DMS 273 (cell line): ENCODE measurements around the gene MCCC1.
A peak's percentile ranks its signal among the peaks of the same experiment; 100 is the strongest.
"Not testable (repeated sequence)": the region's sequence is repeated elsewhere in the genome, so short reads cannot be mapped to it uniquely, and the experiment has no call there.

Experiments
- DNase-seq: peaks from one replicate; lab custom pipeline; 2025; ENCODE audit not compliant: unreplicated experiment; lab: John Stamatoyannopoulos, UW

The MCCC1 gene

DNA sequence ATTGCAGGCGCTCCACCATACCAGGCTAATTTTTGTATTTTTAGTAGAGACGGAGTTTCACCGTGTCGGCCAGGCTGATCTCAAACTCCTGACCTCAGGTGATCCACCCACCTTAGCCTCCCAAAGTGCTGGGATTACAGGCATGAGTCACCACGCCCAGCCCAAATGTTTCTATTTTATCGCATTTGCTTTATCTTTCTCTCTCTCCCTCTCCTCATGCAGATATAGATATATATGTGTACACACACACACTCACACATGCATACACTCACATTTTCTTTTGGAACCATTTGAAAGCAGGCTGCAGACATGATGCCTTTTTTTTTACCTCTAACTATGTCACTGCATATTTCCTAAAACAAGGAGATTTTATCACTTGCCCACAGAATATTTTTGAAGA, 7.3 kb upstream of the MCCC1 start:
- no peak for DNase-seq

DNA sequence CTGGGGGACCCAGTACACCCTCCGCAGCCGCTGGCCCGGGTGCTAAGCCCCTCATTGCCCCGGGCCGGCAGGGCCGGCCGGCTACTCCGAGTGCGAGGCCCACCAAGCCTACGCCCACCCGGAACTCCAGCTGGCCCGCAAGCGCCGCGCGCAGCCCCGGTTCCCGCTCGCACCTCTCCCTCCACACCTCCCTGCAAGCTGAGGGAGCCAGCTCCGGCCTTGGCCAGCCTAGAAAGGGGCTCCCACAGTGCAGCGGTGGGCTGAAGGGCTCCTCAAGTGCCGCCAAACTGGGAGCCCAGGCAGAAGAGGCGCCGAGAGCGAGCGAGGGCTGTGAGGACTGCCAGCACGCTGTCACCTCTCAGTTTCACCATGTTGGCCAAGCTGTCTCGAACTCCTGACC, 4.7 kb upstream of the MCCC1 start:
- not testable (repeated sequence) for DNase-seq

DNA sequence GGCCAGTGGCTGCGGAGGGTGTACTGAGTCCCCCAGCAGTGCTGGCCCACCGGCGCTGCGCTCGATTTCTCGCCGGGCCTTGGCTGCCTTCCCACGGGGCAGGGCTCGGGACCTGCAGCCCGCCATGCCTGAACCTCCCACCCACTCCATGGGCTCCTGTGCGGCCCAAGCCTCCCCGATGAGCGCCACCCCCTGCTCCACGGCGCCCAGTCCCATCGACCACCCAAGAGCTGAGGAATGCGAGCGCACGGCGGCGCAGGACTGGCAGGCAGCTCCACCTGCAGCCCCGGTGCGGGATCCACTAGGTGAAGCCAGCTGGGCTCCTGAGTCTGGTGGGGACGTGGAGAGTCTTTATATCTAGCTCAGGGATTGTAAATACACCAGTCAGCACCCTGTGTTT, 1.7 kb upstream of the MCCC1 start:
- not testable (repeated sequence) for DNase-seq

DNA sequence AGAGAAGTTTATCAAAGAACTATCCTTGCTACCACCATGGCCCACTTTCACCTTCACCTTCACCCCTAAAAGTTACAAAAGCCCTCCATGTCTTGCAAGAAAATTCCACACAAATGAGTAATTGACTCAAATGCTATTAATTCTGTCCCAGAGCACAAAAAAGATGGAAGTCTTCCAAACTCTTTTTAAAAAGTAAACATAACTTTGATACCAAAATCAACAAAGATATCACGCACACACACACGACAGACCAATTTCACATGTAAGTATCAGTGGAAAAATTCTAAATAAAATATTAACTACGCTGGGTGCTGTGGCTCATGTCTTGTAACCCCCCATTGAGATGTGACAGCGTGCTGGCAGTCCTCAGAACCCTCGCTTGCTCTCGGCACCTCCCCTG, 1.1 kb upstream of the MCCC1 start:
- no peak for DNase-seq

DNA sequence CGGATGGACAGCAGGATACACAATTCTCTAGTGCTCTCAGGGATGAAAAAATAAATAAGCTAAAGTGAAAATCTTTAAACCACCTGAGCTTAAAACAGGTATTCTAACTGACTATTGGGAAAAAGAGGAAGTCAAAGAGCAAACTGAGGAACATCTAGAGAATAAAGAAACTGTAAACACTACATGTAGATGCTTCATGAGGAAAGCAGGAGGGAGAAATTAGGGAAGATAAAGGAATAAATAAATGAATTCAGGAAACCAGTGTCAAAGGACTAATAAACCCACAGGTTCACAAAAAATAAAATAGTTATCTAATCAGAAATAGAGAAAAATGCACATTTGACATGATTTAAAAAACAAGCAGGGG, 525 bp upstream of the MCCC1 start:
- DNase-seq = no peak

DNA sequence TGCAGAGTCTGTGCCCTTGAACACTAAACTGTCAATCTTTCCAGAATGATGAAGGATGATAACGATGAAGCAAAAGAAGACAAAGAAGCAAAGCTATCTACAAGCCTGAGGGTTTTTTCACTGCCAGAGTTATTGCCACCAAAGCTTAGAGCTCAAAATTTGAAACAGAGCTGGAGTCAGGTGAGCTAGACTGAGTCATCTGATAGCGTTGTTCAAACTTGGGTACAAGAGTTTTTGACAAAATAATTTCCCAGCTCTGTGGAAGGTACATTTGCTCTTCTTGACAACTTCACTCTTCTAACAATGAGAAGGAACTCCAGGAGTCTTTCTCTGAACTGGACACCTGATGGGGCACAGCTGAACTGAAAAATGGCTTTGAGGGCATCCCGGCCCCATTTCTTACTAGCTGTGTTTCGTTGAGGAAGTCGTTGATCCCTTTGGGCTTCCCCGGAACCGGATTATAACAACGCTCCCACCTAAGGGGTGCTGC, 715 bp downstream of the MCCC1 start:
- DNase-seq = peak; percentile 47

DNA sequence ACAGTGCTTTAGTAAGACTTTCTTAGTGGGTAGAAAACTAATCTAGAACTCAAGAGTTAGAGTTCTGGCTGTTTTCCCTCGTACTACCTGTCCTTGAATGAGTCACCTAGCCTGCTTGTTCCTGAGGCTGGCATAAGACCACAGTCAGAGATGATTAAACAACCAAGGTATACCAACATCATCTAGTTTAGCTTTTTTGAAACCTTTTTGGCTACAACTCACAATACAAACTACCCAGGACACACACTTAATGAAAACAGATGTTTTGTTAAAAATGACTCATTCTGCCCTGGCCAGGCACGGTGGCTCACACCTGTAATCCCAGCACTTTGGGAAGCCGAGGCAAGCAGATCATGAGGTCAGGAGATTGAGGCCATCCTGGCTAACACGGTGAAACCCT, 4.6 kb downstream of the MCCC1 start:
- no peak for DNase-seq

DNA sequence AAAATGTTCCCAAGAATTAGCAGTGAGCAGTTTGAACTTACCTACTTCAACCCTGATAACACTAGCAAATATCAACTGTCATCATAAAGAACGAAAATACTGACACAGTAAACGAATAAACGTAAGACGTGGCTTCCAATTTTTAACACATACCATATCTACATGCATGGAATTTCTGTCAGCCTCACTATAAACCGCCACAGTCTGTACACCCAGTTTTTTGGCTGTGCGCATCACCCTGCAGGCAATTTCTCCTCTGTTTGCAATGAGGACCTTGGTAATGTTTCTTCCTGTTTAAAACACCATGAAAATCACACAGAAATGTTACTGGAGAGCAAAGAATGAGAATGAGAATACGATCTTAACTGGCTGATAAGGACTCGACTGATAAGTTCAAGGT, 7.0 kb downstream of the MCCC1 start:
- DNase-seq = no peak

DNA sequence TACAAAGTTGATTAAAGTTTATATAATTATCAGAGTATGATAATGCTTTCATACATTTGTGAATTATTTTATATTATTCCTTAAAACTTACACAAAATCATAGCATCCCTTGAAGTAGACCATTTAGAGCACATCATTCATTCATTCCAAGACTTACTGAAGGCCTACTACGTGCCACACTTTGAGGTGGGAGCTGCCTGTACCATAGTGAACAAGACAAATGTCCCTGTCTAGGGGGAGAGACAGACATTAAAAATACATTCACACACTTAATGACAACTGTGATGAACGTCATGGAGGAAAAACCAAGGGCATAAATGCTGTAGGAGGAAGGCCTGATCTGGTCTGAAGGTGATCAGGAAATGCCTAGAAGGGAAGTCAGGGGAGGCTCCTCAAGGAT, 12.1 kb downstream of the MCCC1 start:
- no peak for DNase-seq

DNA sequence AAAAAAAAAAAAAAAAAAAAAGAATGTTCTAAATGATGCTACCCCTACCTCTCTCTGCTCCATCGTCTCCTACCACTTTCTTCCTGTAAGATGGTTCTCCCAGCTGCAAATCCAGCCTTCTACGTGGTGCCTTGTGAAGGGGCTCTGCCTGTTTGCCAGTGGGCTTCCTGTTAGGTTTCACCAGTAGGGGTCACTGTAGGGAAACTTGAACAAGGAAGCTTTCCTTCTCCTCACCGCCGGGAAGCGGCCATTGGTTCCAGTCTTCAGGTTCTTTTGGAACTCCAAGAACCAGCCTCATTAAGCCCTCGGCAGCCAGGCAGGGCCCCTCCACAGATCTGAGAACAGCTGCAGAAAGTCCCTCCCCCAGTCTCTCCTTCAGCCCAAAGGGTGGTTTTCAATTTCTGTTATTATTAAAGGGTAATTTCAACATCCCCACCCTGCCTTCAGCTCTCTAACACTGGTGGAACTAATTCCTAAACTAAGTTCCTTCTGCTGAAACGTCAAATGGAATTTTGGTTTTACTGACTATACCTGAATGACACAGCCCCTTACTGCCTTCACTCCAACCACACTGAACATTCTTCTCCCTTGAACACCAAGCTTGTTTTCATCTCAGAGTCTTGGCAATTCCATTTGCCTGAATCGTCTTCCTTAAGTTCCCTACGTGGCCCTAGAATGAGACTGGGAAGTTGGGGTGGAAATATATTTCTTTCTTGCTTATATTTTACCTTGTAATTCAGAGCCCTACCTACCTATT, 13.5 kb downstream of the MCCC1 start:
- DNase-seq = peak; percentile 58

DNA sequence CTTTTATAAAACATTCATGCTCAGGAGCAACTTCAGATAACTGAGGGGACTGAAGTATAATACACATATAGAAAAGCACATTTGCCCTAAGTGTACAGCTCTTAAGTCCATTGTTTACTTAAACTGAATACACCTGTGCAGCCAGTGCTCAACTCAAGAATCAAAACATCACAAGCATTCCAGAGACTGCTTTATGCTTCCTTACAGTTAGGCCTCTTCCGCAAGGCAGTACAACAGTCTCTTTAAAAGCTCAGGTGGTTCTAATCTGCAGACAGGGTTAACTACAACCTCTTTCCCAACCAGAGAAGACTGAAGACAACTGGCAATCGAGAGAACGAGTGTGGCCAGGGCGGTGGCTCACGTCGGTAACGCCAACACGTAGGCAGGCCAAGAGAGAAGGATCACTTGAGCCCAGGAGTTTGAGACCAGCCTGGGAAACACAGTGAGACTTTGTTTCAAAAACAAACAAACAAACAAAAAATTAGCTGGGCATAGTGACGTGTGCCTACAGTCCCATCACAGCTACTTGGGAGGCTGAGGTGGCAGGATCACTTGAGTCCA, 16.9 kb downstream of the MCCC1 start:
- DNase-seq = no peak

DNA sequence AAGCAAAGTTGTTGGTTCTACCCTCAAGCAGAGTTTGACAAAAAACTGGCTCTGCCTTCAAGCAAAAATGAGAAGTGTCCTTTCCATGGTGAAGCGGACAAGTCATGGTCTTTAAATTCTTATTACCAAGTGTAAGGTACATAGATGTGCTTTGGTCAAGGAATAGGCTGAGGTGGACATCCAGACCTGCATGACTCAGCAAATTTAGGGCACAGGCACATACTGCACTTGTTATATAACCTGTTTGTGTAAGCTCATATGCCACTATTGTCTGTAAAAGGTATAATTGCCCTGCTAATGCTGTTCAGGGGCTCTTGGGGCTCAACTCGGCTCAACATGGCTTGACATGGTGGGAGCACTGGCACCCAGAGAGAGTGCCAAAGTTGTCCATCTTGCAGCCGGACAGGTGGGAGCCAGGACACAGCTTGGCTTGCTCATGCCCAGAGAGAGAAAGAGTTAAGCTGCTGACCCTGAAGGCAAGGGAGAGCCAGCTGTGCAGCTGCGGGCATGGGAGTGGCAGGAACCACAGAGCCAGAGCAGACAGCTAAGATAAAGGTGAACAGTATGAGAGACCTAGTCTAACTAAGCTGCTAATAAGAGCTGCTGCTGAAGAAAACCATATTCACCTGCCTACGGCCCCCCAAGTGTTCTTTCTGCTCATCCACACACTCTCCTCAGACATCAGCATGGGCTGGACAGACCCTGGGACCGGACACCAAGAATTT, 17.7 kb downstream of the MCCC1 start:
- no peak for DNase-seq

DNA sequence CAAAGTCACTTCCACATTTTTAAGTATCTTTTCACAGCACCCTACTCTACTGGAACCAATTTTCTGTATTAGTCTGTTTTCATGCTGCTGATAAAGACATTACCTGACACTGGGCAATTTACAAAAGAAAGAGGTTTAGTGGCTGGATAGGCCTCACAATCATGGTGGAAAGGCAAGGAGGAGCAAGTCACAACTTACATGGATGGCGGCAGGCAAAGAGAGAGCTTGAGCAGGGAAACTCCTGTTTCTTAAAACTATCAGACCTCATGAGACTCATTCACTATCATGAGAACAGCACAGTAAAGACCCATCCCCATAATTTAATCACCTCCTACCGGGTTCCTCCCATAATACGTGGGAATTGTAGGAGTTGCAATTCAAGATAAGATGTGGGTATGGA, 18.7 kb downstream of the MCCC1 start:
- no peak for DNase-seq

DNA sequence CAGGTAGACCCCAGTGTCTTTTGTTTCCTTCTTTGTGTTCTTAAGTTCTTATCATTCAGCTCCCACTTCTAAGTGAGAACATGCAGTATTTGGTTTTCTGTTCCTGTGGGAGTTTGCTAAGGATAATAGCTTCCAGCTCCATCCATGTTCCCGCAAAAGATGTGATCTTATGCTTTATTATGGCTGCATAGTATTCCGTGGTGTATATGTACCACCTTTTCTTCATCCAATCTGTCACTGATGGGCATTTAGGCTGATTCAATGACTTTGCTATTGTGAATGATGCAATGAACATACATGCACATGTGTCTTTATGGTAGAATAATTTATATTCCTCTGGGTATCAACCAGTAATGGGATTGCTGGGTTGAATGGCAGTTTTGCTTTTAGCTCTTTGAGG, 24.4 kb downstream of the MCCC1 start:
- DNase-seq = no peak

DNA sequence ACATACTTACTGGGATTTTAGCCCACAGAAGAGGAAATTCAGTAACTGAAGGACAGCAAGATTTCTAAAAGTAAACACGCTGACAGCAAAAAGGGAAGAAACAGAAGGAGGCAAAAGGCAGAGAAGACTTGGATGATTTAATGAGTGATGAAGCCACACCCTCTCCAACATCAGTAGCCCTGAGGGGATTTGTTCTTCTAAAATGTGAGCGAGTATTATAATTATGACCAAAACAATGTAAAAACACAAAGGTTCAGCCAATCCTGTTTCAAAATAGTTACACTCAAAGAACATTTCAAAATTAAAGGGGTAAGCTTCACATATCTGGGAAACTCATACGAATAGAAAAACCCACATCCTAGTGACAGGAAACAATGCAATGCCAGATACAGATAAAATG, 25.0 kb downstream of the MCCC1 start:
- no peak for DNase-seq

DNA sequence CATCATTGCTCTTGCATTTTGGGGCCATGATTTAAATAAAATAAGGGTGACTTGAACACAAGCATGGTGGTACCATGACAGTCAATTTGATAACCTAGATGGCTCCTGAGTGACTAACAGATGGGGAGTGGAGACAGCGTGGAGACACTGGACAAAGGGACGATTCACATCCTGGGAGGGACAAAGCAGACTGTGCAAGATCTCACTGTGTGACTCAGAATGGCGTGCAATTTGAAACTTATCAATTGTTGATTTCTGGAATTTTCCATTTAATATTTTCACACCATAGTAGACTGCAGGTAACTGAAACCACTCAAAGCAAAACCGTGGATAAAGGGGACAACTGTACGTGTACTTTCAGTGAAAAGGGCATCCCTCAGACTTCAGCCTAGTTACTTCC, 25.5 kb downstream of the MCCC1 start:
- DNase-seq = no peak

DNA sequence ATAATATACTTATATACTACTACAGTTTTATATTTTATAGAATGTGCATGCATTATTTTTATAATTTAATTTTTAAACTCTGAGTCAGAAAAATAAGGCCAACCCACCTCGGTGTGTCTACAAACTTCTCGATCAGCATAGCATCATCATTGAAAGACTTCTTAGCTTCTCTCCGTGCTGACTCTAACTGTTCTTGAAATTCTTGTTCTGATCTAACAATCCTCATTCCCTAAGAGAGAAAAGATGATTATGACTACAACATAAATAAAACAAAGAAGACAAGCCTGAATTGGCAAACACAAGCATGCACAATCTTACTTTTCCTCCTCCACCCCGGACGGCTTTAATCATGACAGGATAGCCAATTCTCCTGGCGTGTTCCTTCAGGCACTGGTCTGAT, 28.4 kb downstream of the MCCC1 start:
- DNase-seq = no peak

DNA sequence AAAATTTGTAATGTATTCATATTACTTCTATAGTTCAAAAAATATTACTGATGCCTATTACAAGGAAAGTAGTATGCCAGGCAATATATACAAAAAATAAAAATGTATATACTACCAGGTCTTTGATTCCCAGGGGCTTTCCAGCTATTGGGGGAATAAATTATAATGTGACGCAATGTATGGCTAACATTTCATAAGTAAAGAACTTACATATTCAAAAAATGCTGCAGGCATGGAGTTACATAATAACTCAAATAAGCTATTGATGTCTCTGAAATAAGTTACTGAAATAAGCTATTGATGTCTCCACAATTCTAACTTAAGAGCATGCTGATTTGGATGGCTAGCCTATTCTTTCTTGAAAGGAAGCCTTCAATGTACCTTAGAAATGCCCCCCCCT, 30.2 kb downstream of the MCCC1 start:
- no peak for DNase-seq

DNA sequence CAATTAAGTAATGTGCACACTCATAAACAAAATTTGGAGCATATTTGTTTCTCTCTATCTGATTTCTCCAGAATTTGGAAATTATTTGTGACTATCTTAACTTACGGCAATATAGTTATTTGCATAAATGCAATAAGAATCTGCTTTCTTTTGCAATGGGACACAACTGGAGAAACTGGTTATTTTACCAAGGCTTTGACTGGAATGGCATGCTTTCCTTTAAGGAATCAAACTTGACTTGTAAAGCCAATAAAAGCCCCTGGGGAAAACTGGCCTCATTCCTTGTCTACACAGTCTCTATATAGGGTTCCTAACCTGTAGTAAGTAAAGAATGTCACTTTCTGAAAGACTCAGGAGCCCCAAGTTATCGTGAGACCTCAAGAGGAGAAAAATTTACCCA, 32.4 kb downstream of the MCCC1 start:
- not testable (repeated sequence) for DNase-seq

DNA sequence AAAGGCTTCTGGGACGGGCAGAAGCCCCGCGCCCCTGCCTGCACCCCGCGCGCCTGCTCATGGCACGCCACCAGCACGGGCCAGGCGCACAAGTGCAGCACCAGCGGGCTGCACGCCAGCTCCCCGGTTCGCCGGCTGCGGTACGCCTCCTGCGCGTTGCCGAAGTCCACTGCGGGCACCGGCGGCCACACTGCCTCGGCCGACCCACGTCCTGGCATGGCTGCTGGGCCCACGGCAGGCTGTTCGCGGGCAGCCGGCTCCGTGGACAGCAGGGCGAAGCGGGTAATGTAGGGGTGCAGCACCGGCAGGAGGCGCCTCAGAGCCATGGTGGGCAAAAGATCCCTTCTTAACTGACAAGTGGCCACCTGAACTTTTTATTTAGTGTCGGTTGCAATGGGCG, 34.8 kb downstream of the MCCC1 start:
- DNase-seq = no peak

DNA sequence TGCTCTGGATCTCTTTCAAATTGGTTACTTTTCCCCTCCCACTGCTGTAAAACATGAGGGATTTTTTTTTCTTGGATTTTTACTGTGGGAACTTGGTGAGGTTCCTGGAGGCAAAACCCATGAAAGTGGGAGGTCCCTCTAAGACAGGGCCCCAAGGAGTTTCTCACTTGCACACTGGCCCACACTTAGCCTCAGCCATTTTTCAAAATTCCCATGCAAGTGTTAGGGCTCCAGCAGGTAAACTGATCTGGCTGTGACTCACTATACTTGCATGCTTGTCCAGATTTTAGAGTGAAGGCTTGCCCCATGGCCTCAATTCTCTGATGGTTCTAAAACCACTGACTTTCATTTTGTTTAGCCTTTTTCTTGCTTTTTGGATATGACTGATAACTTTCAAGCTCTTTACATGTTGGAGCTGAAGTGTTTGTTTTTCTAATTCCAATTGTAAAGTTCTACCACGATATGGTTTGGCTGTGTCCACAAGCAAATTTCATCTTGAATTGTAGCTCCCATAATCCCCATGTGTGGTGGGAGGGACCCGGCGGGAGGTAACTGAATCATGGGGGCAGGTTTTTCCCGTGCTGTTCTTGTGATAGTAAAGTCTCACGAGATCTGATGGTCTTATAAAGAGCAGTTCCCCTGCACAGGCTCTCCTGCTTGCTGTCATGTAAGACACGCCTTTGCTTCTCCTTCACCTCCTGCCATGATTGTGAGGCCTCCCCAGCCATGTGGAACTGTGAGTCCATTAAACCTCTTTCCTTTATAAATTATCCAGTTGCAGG, 37.7 kb downstream of the MCCC1 start:
- no peak for DNase-seq

DNA sequence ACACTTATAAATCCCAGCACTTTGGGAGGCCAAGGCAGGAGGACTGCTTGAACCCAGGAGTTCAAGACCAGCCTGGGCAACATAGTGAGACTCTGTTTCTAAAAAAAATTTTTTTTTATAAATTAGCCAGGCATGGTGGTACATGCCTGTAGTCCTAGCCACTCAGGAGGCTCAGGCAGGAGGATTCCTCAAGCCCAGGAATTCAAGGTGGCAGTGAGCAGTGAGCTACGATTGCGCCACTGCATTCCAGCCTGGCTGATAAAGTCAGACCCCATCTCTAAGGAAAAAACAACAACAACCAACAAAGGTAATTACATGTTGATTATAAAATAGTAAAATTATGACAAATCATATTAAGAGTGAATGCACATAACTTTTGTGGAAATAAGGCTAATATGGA, 40.9 kb downstream of the MCCC1 start:
- no peak for DNase-seq
